HFFc6 (cell line): ENCODE data around the gene ZNF76. TPM values are rescaled to one million over a fixed set of nuclear protein-coding genes. Genes with fewer than 3 reads are reported as not detected.

Source experiments
- DNase-seq: peaks from one replicate; pipeline ENCODE4 v3.0.0-alpha.2; 2018
- H3K27ac Mint-ChIP-seq: 2 replicates; pipeline ENCODE4 v1.8.0; 2020; ENCODE audit warnings: mild to moderate bottlenecking, mixed read lengths
- H3K27me3 Mint-ChIP-seq: 2 replicates; pipeline ENCODE4 v1.8.0; 2021; ENCODE audit warnings: mild to moderate bottlenecking, moderate library complexity, mixed read lengths; ENCODE audit not compliant: insufficient read depth
- H3K36me3 Mint-ChIP-seq: 2 replicates; pipeline ENCODE4 v1.8.0; 2021; ENCODE audit warnings: low read depth, mixed read lengths
- H3K4me1 Mint-ChIP-seq: 2 replicates; pipeline ENCODE4 v1.8.0; 2020; ENCODE audit warnings: low read depth, mixed read lengths
- H3K4me3 Mint-ChIP-seq: 2 replicates; pipeline ENCODE4 v1.8.0; 2020; ENCODE audit warnings: mild to moderate bottlenecking, moderate library complexity, mixed read lengths
- H3K9me3 Mint-ChIP-seq: 2 replicates; pipeline ENCODE4 v1.8.0; 2020; ENCODE audit warnings: mild to moderate bottlenecking, mixed read lengths
- CTCF ChIP-seq: fragments of 200-600 bp; sonication (generic); IDR thresholded peaks from 2 replicates; pipeline ENCODE4 v1.5.0; 2021; ENCODE audit warnings: antibody characterized with exemption, mild to moderate bottlenecking
- long read RNA-seq: library from polyadenylated mRNA; unstranded; transcript quantifications from one replicate; pipeline ENCODE4 v2.0.0, GENCODE V29; 2019
- total RNA-seq, 6 experiments: library from RNA; stranded (reverse); fragmentation: NEBNext Ultra II Directional; extraction: Animal tissue kit (Norgen Biotek cat#: 25700); gene quantifications; 2 replicates in 1 of 6; 3 replicates in 5 of 6; pipeline ENCODE4 v1.2.3, GENCODE V29; 2021

ZNF76 gene
- 10 to 100 TPM; 12.7 to 17.1 (median 16.4) TPM for total RNA-seq
- long read RNA-seq, transcript ZNF76-203 (14 exons, 2,716 nt) = major isoform, 7 of 25 reads
- long read RNA-seq, partial matches to known transcripts = 5 of 25 reads
- long read RNA-seq, other reads (novel, unspliced or antisense) = 10 of 25 reads

GRCh38 chr6:35259194-35259947 is at the start of gene ZNF76:
Gene ZNF76, plus strand, starts transcription at chr6:35259735. Its CDS starts 21,417 bp downstream, at chr6:35281152.
- Mint-ChIP-seq H3K4me1 (peaks cover 22% of the 10 kb centered on the region), H3K4me3 (peak within 1 kb of the TSS; percentile 93), H3K9me3 (no peaks in the 10 kb centered on the region), H3K36me3 (0 out of 2 replicates have a peak, but pooled peaks cover 4% of the 10 kb centered on the region), H3K27me3 (no peaks in the 10 kb centered on the region), H3K27ac (peak within 1 kb of the TSS; percentile 97)
- DNase-seq = peak; percentile 94
- TF ChIP-seq CTCF = no peak

GRCh38 chr6:35213298-35213791 is 46.2 kb upstream of the ZNF76 start:
- Mint-ChIP-seq H3K27ac (no peak overlapping the region), H3K4me1 (peaks cover 48% of the 10 kb centered on the region), H3K27me3 (peaks cover 3% of the 10 kb centered on the region), H3K9me3 (no peaks in the 10 kb centered on the region), H3K36me3 (peaks cover 3% of the 10 kb centered on the region; the same call in 1 of the 2 replicates), H3K4me3 (peak overlapping the region; percentile 84)
- TF ChIP-seq CTCF = no peak
- DNase-seq = no peak

GRCh38 chr6:35213824-35214756 is 45.4 kb upstream of the ZNF76 start, which contains the start of gene SCUBE3:
Gene SCUBE3, plus strand, starts transcription at chr6:35213956. Its CDS starts 463 bp downstream, at chr6:35214419.
- TF ChIP-seq CTCF = no peak
- peaks cover 50% of the 10 kb centered on the region for H3K4me1 Mint-ChIP-seq
- H3K36me3 Mint-ChIP-seq = peaks cover 3% of the 10 kb centered on the region; the same call in 1 of the 2 replicates
- H3K27me3 Mint-ChIP-seq = peaks cover 3% of the 10 kb centered on the region
- no peaks in the 10 kb centered on the region for H3K9me3 Mint-ChIP-seq
- peak within 1 kb of the TSS; percentile 86 for H3K4me3 Mint-ChIP-seq
- peak; percentile 19 for DNase-seq
- no peak within 1 kb of the TSS for H3K27ac Mint-ChIP-seq

GRCh38 chr6:35214869-35215664 is 44.5 kb upstream of the ZNF76 start:
- Mint-ChIP-seq H3K27ac (peak overlapping the region; percentile 34), H3K9me3 (no peaks in the 10 kb centered on the region), H3K4me3 (peak overlapping the region; percentile 86), H3K36me3 (peaks cover 3% of the 10 kb centered on the region; the same call in 1 of the 2 replicates), H3K4me1 (peaks cover 60% of the 10 kb centered on the region), H3K27me3 (peaks cover 3% of the 10 kb centered on the region)
- DNase-seq = no peak
- TF ChIP-seq CTCF = no peak
